Fibroblast of the aortic adventitia (primary cell): ENCODE results near the gene LONRF2. TPM values are rescaled to one million over a fixed set of nuclear protein-coding genes. Genes with fewer than 3 reads are reported as not detected.

Experiments
- small RNA-seq: library from RNA; depleted of rRNA; stranded (forward); fragments of <200 nt; gene quantifications from one replicate; pipeline ENCODE3, GENCODE V24; 2012
- total RNA-seq: library from RNA; depleted of rRNA; stranded (reverse); fragments of >200 nt; gene quantifications from 2 replicates; pipeline ENCODE4 v1.2.3, GENCODE V29; 2012; ENCODE audit warnings: low replicate concordance

LONRF2 gene
- total RNA-seq, 1 donor, result 1.8 TPM

Small RNAs within 50 kb of the gene (small RNA-seq; reads per million reads assigned to genes)
- gene AC012493.2, result not detected

Other genes with a start within 250 kb of the LONRF2 start
- 4.2 TPM in 1 of 2 replicates, not detected in the other for gene AFF3, start 179.9 kb downstream of the LONRF2 start, total RNA-seq
- gene CHST10, start 95.2 kb upstream of the LONRF2 start, total RNA-seq, result 10.2 and 11.0 TPM in 2 replicates
- gene NMS, start 148.0 kb upstream of the LONRF2 start, total RNA-seq, result not detected in 2 replicates
- gene PDCL3, start 240.5 kb upstream of the LONRF2 start, total RNA-seq, result 15.4 and 16.2 TPM in 2 replicates